NK-92 (cell line): Measurements from ENCODE around the gene HNRNPL.
"Not testable (repeated sequence)": the region's sequence is repeated elsewhere in the genome, so short reads cannot be mapped to it uniquely, and the experiment has no call there.

Experiments
- DNase-seq: peaks from one replicate; lab custom pipeline; 2025; ENCODE audit not compliant: unreplicated experiment; lab: John Stamatoyannopoulos, UW

Gene HNRNPL

DNA sequence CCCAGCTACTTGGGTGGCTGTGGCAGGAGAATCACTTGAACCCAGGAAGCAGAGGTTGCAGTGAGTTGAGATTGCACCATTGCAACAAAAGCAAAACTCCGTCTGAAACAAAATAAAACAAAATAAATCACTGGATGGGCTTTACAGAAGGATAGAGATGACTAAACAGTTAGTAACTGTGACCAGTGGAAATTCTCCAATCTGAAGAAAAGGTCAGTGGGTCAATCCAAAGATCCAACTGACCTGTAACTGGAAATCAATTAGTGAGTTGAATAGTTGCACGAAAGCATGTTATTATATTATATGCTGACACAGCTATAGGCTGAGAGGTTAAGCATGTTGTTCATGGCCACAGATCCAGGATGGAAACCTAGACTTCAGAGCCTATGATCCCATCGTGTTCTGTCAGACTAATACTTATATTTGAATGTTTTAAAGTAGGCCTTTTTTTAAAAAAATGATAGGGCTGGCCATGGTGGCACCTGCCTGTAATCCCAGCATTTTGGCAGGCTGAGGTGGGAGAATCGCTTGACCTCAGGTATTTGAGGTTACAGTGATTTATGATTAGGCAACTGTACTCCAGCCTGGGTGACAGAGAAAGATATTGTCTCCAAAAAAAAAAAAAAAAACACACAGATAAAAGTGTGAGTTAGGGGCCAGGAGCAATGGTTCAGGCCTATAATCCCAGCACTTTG, 19.6 kb downstream of the HNRNPL start:
- DNase-seq = no peak

DNA sequence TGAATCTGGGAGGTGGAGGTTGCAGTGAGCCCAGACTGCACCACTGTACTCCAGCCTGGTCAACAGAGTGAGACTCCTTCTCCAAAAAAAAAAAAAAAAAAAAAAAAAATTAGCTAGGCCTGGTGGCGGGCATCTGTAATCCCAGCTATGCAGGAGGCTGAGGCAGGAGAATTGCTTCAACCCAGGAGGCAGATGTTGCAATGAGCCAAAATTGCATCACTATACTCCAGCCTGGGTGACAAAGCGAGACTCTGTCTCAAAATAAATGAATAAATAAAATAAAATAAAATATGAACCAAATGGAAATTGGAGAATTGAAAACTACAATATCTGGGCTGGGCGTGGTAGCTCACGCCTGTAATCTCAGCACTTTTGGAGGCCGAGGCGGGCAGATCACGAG, 20.6 kb downstream of the HNRNPL start:
- not testable (repeated sequence) for DNase-seq

GRCh38 chr19:38826856-38827551, 22.8 kb downstream of the HNRNPL start:
- no peak for DNase-seq

DNA sequence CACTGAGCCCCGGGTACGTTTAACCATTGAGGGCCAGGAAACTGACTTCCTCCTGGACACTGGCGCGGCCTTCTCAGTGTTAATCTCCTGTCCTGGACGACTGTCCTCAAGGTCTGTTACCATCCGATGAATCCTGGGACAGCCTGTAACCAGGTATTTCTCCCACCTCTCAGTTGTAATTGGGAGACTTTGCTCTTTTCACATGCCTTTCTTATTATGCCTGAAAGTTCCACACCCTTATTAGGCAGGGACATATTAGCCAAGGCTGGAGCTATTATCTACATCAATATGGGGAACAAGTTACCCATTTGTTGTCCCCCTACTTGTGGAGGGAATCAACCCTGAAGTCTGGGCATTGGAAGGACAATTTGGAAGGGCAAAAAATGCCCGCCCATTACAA, 23.9 kb downstream of the HNRNPL start:
- DNase-seq = not testable (repeated sequence)

DNA sequence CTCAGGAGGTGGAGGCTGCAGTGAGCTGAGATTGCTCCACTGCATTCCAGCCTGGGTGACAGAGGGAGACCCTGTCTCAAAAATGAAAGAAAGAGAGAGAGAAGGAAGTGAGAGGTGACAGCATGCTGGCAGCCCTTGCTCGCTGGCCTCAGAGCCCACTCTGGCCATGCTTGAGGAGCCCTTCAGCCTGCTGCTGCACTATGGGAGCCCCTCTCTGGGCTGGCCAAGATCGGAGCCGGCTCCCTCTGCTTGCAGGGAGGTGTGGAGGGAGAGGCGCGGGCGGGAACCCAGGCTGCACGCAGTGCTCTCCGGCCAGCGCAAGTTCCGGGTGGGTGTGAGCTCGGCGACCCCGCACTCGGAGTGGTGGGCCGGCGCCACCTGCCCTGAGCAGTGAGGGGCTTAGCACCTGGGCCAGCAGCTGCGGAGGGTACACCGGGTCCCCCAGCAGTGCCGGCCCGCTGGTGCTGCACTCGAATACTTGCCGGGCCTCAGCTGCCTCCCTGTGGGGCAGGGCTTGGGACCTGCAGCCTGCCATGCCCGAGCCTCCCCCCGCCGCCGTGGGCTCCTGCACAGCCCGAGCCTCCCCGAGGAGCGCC, 28.5 kb downstream of the HNRNPL start:
- not testable (repeated sequence) for DNase-seq

DNA sequence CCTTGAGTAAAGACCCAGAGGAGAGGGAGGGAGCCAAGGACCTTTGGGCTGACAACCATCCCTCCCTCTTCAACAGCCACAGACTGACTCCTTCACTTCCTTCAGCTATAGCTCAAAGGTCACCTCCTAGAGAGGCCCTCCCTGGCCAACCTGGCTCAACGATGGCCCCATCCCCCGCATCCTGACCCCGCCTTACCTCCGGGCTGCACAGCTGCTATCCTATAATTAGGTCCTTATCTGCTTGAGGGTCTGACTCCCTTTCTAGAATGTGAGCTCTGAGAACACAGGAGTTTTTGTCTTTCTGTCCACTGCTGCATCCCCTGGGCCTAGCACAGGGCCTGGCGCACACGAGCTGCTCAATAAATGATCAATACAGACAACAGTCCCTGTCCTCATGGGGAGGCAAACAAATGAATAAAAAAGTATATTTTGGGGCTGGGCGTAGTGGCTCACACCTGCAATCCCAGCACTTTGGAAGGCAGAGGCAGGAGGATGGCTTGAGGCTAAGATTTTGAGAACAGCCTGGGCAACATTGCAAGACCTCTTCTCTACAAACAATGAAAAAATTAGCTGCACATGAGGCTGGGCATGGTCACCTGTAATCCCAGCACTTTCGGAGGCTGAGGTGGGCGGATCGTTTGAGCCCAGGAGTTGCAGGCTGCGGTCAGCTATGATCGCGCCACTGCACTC, 30.4 kb downstream of the HNRNPL start:
- no peak for DNase-seq

- no peak for DNase-seq
Measured at GRCh38 chr19:38817081-38817480, 32.7 kb downstream of the HNRNPL start.

DNA sequence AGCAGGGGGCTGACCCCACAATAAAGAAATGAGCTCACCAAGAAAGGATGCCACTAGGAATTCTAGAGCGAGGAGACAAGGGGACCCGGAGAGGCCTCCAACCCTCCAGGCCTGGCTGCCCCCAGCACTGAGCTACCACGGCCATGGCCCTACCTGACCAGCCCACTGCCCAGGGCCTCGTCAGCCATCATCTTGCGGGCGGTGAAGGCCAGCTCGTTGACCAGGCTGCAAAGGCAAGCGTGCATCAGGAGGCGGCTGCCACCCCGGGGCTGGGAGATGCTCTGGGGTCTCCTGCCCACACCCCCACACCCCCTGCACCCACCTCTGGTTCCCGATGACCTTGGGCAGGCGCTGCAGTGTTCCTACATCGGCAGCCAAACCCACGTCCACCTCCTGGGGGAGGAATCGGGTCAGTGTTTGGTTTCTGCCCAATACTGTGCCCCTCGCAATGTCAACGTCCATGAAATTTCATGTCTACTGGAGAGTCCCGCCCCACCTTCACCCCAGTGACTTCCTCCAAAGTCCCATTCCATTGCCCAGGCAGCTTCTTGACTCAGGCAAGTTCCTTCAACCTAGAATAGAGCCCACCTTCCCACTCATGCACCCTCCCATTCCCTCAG, 33.5 kb downstream of the HNRNPL start:
- no peak for DNase-seq

DNA sequence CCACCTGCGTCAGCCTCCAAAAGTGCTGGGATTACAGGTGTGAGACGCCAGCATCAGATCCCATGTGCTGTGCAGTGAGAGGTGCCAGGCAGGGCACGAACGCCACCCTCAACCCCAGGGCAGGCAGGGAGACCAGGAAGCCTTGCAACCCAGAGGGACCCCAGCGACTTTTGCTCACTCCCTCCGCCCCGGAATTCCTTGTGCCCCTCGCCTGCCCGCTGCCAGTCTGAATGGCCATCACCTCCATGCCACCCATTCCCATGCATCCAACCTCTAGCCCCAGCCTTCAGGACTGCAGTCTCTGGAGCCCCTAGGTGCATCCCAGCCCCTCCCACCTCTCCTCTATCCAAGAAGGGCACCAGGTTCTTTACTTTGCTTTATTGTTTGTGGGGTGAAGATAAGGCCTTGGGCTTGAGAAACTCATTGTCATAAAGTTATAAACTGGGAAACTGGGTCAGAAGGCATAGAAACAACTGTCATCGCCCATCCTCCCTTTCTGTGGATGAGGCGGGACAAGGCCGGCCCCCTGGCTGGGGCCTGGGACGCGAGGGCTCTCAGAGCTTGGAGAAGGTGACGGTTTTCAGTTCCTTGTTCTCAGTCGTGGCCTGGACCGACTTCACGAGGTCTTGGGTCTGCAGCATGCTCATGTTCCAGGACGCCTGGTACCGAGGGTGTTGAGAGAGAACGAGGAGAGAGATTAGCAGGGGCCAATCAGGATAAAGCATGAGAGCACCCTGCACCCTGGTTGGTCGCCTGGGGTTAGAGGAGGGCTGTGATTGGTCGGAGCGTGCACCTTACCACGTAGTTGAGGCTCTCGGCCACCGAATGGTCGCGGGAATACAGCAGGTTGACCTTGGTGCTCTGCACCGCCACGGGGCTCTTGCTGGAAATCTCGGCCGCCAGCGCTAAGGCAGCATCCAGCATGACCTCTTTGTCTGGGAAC, 34.5 kb downstream of the HNRNPL start:
- no peak for DNase-seq

- not testable (repeated sequence) for DNase-seq
Measured at GRCh38 chr19:38813932-38814331, 35.9 kb downstream of the HNRNPL start.

- no peak for DNase-seq
Measured at GRCh38 chr19:38813323-38813722, 36.5 kb downstream of the HNRNPL start.

DNA sequence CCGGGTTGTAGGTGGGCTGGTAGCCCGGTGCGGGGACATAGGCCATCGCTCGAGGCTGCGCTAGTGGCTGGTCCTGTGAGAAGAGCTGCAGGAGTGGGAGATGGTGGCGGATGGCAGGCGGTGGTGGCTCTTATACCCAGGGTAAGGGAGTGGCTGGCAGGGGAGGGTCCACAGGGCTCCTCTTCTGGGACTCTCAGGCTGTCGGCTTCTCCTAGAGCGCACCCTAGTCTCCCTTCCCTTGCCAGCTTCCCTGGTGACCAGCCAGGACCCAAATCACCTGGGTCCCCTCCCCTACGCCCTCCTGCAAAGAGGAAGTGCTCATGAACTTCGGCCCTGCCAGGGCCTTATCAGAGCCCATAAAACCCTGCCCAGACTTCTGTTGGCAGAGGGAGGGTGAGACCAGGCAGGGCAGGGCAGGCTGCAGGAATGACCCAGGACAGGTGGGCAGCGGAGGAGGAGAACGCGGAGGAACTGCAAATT, 36.9 kb downstream of the HNRNPL start, which contains the start of gene LGALS4:
TSS of gene LGALS4 (minus strand) at position 105 of the 480 bp plus-strand sequence. CDS start at position 46, 59 bp downstream.
- DNase-seq = no peak

GRCh38 chr19:38812009-38812840, 37.6 kb downstream of the HNRNPL start:
- no peak for DNase-seq

GRCh38 chr19:38809592-38810252, 40.1 kb downstream of the HNRNPL start:
- DNase-seq = no peak

GRCh38 chr19:38808741-38809140, 41.0 kb downstream of the HNRNPL start:
- no peak for DNase-seq

- not testable (repeated sequence) for DNase-seq
Measured at GRCh38 chr19:38807374-38808098, 42.2 kb downstream of the HNRNPL start.

GRCh38 chr19:38806371-38806770, 43.4 kb downstream of the HNRNPL start:
- no peak for DNase-seq

DNA sequence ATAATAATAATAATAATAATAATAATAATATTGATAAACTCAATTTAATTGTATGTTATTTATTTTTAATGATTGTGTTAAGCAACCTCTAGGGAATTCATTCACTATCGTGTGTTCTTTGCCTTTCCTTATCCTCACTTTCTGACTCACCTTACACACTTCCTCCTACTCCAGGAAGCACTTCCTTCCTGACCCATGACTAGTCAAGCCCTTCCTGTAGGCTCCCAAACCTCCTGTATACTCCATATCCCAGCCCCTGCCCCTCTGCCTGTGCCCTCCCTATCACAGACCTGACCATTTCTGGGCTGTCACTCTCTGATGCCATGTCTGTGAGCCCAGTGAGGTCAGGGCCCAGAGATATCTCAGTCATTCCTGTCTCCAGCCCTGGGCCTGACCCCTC, 44.6 kb downstream of the HNRNPL start:
- no peak for DNase-seq
